DMS53 (cell line): ENCODE measurements around the gene SND1.
A peak's percentile ranks its signal among the peaks of the same experiment; 100 is the strongest.
"Not testable (repeated sequence)": the region's sequence is repeated elsewhere in the genome, so short reads cannot be mapped to it uniquely, and the experiment has no call there.

Source experiments
- DNase-seq: peaks from one replicate; lab custom pipeline; 2025; lab: John Stamatoyannopoulos, UW

SND1 gene

DNA sequence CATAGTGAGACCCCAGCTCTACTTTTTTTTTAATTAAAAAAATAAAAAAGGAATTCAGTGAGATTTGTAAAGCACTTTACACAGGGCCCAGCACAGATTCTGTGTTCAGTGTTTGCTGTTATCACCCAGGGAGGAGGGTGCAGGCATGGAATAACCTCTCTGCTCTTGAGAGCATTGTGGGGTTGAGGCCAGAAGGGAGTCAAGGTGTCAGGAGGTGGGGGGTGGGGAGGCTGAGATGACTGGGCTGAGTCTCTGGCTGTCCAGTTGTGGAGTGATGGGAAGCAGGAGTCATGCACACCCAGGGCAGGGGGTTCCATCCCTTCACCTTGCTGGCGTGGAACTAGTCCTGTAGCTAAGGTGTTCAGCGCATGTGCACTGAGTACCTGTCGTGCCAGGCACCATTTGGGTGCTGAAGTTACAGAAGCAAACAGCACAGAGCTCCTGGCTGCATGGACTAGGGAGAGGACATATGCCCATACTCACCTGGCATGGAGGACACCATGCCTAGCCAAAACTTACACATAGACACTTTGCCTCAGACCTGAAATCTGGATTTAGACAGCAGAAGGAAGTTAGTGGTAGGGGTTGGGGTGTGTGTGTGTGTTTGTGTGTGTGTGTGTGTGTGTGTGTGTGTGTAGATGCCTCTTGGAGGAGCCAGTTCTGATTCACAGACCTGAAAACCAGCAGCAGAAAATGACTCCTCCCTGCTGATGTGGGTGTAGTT is 448.4 kb downstream of the SND1 start:
- no peak for DNase-seq

- DNase-seq: no peak
Observed at GRCh38 chr7:128100949-128101713, 449.1 kb downstream of the SND1 start.

DNA sequence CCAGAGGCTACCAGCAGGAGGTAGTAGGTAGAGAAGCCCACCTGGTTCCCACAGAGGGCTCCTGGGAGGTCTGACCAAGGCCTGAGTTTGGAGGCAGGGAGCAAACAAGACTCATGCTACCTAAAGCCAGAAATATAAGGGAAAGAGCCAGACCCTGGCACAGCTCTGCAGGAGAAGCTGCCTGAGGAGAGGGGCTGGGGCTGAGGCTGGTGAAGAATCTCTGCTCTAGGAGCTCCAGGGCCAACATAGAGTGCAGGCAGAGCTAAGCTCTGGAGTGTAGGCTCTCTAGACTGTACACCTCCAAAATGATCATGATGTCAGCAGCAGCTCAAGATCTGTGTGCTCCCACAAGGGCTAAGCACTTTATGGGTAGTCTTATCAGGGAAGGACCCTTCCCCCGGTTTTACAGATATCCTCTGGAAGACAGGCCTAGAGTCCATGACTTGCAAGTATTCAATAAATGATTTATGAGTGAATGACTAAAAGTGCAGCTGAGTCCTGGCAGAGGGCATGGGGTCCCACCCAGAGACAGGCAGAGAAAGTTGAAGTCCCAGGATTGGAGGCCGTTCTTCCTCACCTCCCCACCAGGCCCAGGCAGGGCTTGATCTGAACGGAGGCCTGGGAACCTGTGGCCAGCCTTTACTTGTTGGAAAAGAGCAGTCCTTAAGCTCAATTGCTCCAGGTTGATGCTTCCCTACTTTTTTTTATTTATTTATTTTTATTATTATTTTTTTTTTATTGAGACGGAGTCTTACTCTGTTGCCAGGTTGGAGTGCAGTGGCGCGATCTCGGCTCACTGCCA is 450.7 kb downstream of the SND1 start:
- peak; percentile 33 for DNase-seq

DNA sequence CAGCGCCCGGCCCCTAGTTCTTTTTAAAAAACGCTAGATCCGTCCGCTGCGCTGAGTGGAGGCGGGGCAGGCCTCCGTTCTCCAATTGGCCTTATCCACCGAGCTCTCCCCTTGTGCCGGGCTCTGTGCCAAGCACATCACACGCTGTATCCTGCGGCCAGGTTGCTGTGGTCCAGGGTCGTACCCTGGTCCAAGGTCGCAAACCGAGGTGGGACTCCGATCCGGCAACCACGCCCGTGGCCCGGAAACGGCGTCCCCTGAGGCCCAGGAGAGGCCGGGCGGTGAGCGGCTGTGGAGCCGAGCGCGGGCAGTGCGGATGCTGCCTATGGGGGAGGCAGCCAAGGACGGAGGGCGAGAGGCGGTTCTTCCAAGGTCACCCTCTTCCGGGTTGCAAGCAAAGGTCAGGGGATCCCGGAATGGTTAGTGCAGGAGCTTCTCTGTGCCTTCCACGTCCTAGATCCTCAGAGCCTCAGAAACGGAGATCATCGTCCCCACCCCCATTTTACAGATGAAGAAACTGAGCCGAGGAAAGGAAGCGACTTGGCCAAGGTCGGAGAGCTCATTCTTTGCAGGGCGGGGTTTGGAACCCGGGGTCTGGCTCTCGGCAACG is 451.6 kb downstream of the SND1 start:
- DNase-seq: peak; percentile 81

- DNase-seq: peak; percentile 65
Observed at GRCh38 chr7:128104108-128104742, 452.2 kb downstream of the SND1 start.

GRCh38 chr7:128105228-128106022 is 453.4 kb downstream of the SND1 start:
- peak; percentile 16 for DNase-seq

- DNase-seq: peak; percentile 45
Observed at GRCh38 chr7:128106821-128107220, 454.8 kb downstream of the SND1 start.

DNA sequence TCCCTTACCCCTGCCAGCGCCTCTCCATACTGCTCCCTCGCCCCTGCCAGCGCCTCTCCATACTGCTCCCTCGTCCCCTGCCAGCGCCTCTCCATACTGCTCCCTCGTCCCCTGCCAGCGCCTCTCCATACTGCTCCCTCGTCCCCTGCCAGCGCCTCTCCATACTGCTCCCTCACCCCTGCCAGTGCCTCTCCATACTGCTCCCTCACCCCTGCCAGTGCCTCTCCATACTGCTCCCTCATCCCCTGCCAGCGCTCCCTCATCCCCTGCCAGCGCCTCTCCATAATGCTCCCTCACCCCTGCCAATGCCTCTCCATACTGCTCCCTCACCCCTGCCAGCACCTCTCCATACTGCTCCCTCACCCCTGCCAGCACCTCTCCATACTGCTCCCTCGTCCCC is 455.5 kb downstream of the SND1 start:
- DNase-seq: not testable (repeated sequence)

- DNase-seq: no peak
Observed at GRCh38 chr7:128108129-128108528, 456.1 kb downstream of the SND1 start.

DNA sequence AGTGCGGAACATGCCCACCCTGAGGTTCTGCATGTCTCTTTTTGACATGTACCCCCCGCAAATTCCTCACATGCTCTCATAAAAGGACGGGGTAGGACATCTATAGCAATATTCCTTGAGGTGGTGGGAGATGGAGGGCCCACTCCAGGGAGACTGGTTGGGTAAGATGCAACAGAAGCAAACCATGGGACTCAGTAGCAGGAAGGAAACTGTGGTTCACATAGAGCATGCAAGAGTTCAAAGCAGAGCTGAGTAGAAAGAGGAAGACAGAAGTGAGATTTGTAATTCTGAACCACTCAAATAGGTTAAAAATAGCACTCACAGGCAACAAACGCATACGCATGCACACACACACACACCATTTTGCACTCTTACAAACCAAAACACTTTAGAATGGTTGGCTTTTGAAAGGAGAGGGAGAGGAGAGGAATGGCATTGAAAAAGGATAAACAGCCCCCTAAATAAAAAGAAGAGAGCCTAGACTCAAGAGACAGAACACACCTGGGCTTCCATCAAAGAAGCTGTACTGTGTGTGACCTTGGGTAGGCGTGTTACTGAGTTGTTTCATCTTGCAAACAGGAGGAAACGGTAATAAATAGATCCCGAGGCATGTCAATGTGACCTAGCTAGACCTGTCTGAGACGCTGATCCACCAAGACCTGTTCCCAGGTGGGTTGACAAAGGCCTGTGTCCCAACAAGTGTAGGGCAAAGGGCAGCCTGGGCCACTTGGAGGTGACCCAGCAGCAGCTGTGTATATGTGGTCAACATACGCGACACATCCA is 456.8 kb downstream of the SND1 start:
- DNase-seq: no peak

GRCh38 chr7:128109424-128109969 is 457.5 kb downstream of the SND1 start:
- DNase-seq: not testable (repeated sequence)

DNA sequence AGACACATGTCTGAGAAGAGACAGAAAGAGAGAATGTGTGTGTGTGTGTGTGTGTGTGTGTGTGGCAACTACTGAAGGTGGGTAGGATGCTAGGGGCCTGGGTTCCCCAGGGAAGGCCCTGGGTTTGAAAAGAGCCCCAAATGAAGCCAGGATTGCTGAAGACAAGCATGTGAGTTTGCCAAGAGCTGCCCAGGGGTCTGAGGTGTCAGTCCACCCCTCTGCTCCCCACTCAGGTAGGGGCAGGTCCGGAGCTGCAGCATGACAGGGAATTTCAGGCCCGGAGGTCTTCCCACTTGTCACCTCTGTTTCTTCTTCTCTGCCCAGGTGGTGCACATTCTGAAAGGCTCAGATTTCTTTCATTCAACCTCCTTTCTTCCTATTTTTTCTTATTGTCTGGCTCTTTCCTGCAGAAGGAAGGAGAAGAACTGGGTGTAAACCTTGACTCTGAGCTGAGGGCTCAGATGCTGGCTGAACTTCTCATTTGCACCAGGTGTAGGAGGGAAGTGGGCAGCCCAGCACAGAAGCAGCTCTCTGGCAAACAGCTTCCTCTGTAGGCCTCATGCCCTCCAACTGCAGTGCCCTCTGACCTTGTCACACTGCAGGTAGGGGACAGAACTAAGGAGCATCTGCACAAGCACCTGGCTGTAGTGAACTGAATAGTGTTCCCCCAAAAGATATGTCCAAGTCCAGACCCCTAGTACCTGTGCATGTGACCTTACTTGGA is 458.8 kb downstream of the SND1 start:
- no peak for DNase-seq

DNA sequence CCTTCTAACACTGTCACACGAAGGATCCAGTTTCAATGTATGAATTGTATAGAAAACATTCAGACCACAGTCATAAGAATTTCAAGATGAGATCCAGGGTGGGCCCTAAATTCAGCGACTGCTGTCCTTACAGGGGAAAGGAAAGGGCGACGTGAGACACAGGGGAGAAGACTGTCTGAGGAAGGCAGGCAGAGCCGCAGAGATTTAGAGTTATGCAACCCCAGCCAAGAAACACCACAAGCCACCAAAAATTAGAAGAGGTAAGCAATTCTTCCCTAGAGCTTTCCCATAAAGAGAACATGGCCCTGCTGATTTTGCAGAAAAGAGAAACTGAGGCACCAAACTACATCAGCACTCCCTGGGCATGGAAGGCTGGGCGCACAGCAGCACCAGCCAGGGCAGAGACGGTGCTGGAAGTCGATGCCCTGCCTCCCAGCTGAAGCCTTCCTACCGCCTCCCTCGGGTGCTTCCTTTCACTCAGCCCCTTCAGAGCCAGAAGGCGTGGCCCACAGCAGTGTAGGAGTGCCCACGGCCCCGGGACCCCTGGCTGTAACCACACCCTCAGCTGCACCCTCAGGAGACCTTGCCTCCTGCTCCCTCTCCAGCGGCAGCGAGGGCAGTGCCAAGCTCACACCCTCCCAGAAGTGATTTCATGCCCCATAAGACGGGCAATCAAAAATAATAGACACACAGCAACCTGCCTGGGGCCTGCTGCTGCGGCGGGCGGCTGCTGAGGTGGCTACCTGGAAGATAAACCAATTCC is 460.2 kb downstream of the SND1 start:
- no peak for DNase-seq

- DNase-seq: peak; percentile 35
Observed at GRCh38 chr7:128112781-128113221, 460.8 kb downstream of the SND1 start.

GRCh38 chr7:128113839-128114238 is 461.8 kb downstream of the SND1 start:
- no peak for DNase-seq

GRCh38 chr7:128114806-128115205 is 462.8 kb downstream of the SND1 start:
- no peak for DNase-seq

DNA sequence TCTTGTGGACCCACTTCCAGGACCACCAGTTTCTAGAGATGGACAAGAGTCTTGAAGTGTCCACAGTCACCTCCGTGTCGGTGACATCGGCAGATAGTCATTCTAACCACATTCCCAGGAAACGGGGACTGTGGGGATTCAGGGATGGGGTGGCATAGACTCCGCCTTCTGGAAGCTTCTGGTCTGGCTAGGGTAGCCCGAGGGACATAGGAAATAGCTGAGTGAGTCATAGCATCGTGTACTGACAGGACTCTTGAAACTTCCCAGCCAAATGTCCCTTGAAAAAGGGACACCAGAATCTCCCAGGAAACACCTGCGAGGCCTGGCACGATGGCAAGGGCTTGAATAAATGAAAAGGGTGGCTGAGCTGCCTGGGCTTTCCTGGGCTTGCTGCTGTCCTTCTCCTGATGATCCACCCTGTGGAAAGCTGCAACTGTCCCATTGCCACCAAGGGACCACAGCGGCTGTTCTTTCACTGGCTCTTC is 463.4 kb downstream of the SND1 start:
- peak; percentile 47 for DNase-seq
